ENCODE data around the gene TMEM74B.
A peak's percentile ranks its signal among the peaks of the same experiment; 100 is the strongest.
"Not testable (repeated sequence)": the region's sequence is repeated elsewhere in the genome, so short reads cannot be mapped to it uniquely, and the experiment has no call there.

Gene TMEM74B

DNA sequence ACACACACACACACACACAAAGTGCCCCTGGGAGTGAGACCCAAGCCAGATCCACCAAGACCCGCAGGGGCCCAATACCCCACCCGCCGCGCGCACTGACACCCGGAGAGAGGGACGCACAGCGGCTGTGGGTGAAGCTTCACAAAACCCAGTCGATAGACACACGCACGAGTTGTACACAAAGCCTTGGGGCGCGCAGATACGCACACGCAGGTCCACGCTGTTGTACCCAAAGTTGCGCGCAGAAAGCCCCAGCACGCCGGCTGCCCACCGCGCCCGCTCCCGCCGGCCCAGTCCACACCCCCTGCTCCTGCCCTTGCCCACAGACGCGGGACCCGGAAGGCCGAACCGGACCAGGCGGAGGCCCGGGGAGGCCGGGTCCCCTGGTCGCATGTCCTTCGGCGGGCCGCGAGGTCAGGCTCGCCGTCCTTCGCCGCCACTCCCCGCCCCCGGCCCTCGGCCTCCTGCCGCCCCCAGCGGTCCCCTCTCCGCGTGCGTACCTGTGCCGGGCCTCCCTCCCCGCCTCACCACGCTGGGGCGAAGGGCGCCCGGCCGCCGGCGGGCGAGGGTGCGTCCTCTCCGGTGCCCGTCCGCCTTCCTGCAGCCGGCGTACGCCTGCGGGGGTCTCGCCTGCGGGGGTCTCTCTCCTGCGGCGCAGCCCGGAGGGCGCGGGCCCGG, at the start of gene TMEM74B:
TMEM74B (minus strand) TSS at position 344 of the 678 bp plus-strand sequence. CDS start 1,180 bp downstream, outside the sequence.
- peak; percentile 23 for DNase-seq

DNA sequence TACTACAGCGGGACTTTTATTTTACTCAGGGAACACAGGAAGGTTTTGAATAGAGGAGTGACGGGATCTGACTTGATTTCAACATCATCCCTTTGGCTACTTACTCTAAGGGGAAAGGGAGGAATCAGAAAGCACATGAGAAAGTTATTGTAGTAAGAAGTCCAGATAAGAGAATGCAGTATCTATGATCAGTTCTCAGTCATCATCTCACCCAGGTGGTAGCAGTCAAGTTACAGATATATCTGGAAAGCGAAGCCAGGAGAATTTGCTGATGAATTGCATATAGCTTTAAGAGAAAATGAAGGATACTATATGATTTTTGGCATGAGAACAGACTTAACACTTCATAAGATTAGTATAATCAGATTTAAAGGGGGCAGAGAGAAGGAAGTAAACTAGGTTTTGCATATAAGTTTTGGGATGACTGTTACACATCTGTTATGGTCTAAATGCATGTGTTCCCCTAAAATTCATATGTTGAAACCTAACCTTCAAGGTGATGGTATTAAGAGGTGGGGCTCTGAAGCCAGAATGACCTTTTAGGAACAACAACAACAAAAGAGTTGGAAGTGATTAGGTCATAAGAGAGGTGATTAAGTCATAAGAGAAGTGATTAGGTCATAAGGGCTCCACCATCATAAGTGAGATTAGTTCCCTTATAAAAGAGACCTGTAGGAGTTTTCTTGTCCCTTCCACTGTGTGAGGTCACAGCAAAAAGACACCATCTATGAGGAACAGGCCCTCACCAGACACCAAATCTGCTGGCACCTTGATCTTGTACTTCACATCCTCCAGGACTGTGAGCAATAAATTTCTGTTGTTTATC, 47.7 kb upstream of the TMEM74B start:
- DNase-seq: no peak

DNA sequence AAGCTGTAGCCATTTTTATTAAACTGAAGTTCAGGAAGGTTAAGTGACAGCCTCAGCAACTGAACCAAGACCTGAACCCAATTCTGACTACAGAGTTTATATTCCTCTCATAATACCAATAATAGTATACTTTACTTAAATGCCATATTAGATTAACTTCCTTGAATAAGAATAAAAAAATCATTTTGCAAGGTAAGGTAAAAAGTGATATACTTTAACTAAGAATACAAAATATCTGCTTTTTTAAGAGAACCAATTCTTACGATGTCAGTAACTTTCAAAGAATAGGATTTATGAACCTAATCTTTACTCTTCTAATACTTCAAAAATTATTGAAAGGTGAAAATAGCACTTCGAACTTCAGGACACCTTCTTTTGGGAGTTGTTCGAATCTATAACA, 44.8 kb upstream of the TMEM74B start:
- DNase-seq: no peak

DNA sequence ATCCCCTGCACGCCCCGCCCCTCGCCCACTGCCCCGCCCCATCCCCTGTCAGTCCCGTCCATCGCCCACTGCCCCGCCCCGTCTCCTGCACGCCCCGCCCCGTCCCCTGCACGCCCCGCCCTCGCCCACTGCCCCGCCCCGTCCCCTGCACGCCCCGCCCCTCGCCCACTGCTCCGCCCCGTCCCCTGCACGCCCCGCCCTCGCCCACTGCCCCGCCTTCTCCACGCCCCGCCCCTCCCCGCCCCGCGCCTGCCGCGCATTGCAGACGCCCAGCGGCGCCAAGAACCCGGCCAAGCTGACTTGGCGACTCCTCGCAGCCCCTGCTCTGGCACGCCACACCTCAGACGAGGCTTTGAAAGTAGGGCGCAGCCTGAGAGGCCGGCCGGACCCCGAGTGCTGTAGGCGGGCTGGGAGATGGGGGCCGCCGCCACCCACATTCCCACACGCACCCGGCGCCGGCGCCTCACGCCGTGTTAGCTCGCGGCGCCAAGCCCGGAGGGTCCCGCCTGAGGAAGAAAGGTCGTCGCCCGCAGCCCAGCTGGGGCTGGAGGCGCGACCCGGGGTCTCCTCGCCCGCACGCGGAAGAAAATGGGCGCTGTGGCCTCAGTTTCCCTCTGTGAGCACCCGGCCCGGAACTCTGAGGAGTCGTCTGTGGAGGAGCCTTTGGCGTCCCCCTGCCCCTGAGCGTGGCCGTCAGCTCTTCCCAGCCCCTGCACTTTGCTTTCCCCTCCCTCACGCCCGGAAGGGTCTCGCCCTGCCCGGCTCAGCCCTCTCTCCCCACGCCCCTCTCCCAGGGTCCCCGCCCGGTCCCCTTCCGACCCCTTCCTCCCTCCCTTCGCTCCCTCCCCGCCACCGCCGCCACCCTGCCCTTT, 41.2 kb upstream of the TMEM74B start, which contains the start of gene RAD21L1:
RAD21L1 (plus strand) TSS at position 262 of the 872 bp plus-strand sequence. CDS start 2,410 bp downstream, outside the sequence.
- DNase-seq: peak; percentile 80

DNA sequence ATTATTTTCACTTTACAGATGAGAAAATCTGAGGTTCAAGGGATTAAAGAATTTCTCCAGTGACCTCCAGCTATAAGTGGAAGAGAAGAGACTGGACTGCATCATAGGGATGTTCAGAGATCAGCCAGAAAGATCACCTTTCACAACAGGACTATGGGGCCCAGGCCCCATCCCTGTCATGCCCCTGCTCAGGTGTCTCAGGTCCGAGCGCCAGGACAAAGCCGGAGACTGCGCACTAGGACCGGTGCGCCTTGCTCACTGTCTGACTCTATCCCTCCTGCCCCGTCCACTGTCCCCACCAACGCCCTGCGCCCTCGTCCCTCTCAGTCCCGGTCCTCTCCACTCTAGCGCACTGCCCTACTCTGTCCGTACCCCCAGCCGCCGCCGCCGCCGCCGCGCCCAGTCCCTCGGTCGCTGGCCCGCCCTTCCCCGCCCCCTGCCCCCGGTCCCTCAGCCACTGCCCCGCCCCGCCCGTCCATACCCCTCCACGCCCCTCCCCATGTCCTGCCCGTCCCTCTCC, 40.5 kb upstream of the TMEM74B start:
- no peak for DNase-seq

DNA sequence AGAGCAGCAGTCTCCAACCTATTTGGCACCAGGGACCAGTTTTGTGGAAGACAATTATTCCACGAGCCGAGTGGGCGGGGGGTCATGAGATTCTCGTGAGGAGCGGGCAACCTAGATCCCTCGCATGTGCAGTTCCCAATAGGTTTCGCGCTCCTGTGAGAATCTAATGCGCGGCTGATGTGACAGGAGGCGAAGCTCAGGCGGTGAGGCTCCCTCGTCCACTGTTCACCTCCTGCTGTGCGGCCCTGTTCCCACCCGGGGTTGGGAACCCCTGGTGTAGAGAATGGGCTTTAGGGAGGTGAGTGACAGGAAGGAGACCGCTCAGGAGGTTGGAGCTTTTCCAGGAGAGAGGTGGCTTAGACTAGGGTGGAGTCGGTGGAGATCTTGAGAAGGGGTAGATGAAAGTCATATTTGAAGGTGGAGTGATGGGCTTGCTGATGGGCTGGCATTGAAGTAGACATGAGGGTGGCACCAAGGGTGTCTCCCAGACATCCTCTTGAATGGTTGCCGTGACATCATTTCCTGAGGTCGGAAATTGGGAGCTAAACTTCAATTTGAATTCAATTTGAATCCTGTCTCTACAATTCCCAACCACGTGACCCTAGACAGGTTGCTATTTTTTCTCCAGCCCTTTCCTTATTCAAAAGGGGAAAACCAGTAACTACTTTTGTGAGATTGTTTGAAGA, 39.6 kb upstream of the TMEM74B start:
- no peak for DNase-seq

DNA sequence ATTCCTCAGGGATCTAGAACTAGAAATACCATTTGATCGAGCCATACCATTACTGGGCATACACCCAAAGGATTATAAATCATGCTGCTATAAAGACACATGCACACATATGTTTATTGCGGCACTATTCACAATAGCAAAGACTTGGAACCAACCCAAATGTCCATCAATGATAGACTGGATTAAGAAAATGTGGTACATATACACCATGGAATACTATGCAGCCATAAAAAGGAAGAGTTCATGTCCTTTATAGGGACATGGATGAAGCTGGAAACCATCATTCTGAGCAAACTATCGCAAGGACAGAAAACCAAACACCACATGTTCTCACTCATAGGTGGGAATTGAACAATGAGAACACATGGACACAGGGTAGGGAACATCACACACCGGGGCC, 38.0 kb upstream of the TMEM74B start:
- not testable (repeated sequence) for DNase-seq

DNA sequence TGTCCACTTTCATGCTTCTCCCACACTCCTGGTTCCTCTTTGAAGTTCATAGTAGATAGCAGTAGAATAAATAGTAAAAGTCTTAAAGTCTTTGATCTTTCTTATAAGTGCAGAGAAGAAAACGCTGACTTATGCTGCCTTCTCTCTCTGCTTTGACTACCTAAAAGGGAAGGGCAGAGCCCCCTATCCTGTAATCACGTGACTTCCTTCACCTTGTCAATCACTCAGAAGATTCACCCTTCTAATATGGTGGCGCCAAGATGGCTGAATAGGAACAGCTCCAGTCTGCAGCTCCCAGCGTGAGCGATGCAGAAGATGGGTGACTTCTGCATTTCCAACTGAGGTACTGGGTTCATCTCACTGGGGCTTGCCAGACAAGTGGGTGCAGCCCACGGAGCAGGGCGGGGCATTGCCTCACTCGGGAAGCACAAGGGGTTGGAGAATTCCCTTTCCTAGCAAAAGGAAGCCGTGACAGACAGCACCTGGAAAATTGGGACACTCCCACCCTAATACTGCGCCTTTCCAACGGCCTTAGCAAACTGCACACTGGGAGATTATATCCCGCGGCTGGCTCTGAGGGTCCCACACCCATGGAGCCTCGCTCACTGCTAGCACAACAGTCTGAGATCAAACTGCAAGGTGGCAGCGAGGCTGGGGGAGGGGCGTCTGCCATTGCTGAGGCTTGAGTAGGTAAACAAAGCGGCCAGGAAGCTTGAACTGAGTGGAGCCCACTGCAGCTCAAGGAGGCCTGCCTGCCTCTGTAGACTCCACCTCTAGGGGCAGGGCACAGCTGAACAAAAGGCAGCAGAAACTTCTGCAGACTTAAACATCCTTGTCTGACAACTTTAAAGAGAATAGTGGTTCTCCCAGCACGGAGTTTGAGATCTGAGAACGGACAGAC, 32.0 kb upstream of the TMEM74B start:
- not testable (repeated sequence) for DNase-seq

DNA sequence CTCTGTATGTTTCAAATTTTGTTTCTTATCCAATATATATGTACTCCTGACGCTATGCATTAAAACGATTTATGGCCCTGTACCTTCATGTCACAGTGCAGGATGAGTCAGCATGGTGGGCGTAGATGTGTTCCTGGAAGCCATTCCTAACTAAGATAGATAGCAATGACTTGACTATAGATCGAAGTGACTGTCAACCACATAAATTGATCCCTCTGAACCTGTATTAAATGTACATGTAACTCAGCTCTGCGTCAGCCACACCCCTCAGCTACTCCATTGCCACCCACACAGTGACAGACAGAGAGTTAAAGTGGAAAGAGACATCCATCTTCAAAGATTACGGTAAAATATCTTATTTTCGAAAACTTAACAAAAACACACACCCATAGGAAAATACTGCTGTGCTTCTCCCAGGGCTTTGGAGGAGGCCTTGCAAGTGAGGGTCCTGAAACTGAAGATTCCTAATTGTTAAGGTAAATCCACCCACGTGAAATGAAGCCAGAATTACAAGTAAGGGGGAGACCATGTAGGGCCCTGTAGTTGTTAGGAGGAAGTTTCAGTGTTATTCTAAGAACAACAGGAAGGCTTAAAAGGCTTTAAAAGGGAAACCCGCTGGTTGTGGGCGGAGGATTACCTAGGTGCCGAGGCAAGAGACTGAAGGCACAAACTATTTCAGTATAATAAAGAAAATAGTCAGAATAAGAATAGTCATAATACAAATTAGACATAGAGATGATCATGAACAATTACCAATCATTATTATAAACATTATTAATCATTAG, 30.8 kb upstream of the TMEM74B start:
- DNase-seq: no peak

DNA sequence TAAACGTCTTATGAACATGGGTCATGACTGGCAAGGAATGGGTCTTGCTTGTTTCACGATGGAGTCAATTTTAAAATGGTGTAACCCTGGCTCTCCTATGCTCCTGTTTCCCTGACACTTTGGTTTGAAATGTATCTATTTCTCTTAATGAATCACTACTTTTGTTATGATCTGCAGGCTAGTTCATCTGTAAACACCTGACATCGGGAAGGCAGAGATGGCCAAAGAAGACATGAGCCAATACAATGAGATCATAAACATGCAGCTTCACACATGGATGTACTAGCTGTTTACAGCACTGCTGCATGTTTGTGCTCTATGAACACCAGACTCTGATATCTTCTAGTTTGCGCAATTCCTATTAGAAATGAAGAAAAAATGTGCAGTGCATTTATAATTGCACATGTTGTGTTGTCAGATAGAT, 30.1 kb upstream of the TMEM74B start:
- DNase-seq: no peak

DNA sequence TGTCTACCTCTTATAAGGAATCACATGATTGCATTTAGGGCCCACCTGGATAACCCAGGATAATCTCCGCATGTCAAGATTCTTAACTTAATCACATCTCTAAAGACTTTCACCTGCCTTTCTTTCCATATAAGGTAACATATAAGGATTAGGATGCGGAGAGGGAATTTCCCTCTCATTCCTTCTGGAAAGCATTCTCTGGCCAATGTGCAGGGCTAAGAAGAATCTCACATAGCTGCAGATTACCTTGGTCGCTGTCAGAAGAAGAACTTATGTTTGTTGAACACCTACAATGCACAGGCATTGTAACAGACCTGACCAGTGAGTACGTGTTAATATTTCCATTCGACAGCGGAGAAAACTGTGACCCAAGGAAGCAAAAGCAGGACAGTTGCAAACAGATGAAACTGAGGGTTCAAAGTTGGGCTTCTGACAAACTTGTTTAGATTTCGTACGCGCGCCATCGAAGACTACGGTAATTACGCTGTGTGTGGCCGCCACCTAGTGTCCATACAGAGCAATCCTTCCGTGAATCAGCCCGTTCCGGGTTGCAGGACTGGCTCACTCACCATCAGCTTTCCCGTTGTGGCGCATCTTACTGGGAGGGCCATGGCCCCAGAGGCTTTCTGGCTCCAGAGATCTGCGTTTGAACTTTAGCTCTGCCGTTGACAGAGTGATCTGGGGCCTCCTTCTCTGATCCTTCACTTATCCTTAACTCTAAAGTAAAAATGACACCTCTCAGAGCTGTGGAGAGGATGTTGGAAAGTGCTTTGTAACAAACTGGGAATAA, 28.0 kb upstream of the TMEM74B start:
- DNase-seq: peak; percentile 65

DNA sequence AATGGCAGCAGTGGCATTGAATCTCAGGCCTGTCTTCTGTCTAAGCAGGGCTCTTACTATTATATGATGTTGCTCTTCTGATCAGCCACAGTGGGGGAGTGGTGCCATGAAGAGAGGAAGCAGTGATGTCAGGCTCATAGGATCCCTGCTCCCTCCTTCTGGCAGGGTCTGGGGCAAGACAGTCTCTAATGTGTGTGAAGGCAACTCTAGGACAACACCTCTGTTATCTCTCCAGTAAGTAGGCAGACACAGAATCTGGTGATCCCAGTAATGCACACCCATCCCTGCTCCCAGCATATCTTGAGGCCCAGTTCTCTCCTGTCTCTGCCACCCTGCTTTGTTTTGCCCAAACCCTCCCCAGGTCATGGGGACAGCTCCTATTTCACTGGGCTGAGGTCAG, 27.2 kb upstream of the TMEM74B start:
- DNase-seq: no peak

DNA sequence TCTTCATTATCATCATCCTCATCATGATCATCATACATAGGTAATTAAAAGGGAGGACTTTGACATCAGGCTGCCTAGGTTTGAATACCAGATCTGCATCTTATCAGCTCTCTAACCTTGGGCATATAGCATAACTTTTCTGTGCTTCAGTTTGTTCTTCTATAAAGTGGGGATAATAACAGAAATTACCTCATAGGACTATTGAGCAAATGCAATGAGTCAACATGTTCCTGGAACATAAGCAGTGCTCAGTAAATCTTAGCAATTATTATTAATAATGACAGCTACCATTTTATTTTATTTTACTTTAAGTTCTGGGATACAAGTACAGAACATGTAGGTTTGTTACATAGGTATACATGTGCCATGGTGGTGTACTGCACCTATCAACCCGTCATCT, 25.7 kb upstream of the TMEM74B start:
- DNase-seq: no peak

DNA sequence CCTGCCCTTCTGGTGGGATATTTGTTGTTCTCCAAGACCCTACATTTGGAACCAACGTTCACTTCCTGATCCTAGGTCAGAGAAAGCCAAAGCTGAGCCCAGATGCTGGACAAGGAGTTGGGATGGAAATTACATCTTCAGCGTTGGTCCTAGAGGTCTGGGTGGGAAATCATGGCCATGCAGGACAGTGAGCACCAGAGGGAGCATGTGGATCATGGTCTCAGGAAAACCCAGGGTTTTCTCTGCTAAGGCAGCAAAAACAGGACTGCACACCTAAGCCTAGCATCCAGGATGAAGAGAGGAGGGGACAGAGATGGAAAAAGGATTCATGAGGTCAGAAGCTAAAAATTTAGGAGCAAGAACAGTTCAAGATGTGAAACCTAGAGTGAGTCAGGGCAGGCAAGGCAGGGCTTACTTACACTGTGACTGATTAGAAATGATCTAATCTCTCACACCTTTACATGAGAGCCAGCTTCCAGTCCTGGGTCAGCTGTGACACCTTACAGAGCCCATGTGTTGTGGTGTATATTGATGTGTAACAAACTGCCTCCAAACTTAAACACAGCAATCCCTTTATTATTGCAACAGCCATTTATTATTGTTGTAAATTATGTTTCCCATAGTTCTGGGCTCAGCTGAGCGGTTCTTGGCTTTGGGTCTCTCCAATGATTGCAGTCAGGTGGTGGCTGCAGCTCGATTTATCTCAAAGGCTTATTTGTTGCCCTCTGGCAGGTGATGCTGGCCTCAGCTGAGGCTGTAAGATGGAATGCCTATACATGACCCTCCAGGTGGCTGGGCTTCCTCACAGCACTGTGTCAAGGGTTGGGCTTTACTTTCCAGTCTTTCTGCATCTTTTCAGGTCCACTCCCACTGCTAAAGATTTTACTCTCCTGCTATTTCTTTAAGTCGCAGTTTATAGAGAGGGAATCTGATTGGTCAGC, 24.9 kb upstream of the TMEM74B start:
- DNase-seq: no peak

DNA sequence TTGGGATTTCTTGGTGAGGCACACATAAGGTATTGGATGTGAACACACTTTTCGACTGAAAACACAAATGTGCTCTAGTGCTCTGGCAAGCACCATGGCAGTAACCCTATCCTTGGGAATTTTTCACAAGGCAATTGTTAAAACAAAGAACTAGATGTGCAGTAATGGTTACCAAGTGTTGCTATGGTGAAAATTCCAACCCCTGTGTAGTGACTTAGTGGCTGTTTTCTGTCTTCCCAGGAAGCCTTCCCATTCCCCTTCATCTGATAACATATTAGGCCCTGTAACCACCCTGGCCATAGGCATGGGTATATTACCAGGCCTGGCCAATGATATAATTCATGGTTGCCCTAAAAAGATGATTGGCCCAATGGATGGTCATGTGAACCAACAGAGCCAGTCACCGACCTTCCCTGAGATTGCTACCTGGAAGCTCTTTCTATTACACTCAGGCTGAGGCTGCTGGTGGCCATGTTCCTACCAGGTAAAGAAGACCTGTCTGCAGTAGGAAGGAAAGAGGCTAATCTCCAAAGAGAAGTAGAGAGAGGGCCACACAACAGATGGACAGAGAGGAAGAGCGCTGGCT, 22.6 kb upstream of the TMEM74B start:
- DNase-seq: no peak

DNA sequence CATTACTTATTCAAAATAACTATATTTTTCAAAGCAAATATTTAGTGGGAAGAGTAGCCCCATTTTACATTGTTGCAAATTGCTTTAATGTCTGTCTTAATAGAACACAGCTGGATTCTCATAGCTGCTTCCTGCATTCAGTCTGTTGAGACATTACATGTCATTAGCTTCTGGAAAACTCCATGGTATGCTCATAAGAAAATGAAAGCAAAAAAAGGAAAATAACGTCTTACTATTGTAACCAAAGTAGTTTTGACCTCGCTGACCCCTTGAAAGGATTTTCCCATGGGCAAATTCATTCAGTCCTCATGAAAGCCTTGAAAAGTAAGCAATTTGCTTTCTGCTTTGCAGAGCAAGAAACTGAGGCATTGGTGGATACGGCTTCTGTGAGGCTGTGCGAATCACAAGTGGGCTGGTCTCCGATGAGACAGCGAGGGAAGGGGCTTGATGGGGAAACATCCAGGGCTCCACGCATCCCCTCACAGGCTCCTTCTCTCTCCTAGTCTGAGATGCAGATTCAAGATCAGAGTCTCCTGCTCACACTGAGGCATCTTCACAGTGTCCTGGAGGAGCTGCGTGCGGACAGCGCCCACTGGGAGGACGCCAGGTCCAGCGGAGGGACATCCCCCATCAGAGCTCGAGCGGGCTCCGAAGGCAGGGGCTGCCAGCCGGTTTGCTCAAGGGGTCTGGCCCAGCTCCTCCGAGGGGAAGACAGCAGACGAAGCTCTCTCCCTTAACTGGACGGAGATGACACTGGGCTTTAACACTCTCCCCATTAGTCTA, 21.8 kb upstream of the TMEM74B start:
- DNase-seq: no peak

DNA sequence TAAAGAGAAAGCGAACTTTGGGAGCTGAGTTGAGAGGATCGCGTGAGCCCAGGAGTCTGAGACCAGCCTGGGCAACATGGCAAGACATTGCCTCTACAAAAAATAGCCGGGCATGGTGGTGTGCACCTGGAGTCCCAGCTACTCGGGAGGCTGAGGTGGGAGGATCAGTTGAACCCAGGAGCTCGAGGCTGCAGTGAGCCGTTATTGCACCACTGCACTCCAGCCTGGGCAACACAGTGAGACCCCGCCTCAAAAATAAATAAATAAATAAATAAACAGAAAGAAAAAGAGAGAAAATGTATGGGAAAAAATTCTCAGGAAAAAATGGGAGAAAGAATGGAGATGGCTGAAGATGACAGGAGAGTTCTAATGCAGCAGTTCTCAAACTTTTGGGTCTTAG, 21.0 kb upstream of the TMEM74B start:
- no peak for DNase-seq
